ENCODE results near the gene GPX3. TPM values are rescaled to one million over a fixed set of nuclear protein-coding genes. Genes with fewer than 3 reads are reported as not detected.

GPX3 gene
- total RNA-seq, 1 donor: 11.3 TPM

GRCh38 chr5:151024440-151025249 lies 4.3 kb downstream of the GPX3 start:
- H3K4me3 ChIP-seq (ENCODE audit: low read depth, low read length): no peak overlapping the region
- DNase-seq (ENCODE audit: low read depth): no peak
- no peak for TF ChIP-seq CTCF (IDR thresholded peaks at IDR 0.05; ENCODE audit: insufficient read depth, low read length)

DNA sequence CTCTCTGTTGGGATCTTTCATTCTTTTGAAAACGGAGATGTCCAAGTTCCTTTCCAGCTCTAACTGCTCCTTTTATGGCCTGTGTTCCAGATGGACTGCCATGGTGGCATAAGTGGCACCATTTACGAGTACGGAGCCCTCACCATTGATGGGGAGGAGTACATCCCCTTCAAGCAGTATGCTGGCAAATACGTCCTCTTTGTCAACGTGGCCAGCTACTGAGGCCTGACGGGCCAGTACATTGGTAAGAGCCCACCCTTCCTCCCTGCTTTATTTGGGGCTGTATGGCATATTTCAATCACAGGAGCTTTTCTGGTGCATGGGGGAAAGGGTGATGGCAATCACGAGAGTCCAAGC lies 4.8 kb downstream of the GPX3 start:
- no peak for TF ChIP-seq CTCF (IDR thresholded peaks at IDR 0.05; ENCODE audit: insufficient read depth, low read length)
- DNase-seq (ENCODE audit: low read depth): no peak
- H3K4me3 ChIP-seq (ENCODE audit: low read depth, low read length): no peak overlapping the region

DNA sequence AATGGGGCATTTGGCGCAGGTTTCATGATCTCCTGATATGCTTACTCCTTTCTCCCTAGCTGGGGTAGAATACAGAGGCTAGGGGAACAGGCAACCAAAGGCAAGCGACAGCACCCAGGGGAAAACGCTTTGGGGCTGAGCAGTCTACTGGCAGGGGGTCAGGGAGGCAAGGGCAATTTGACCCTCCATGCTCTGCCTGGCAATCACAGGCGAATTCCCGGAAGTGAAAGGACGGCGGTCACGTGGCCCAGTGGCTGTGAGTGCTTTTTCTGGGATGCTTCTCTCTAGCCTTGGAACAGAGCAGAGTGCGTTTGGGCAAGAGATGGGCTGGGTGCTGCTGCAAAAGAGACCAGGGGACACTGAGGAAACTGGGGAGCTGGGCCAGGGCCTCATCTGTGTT lies 5.7 kb downstream of the GPX3 start:
- H3K4me3 ChIP-seq (ENCODE audit: low read depth, low read length): no peak overlapping the region
- no peak for TF ChIP-seq CTCF (IDR thresholded peaks at IDR 0.05; ENCODE audit: insufficient read depth, low read length)
- DNase-seq (ENCODE audit: low read depth): no peak

- no peak overlapping the region for H3K4me3 ChIP-seq (ENCODE audit: low read depth, low read length)
- DNase-seq (ENCODE audit: low read depth): peak; percentile 36
- no peak for TF ChIP-seq CTCF (IDR thresholded peaks at IDR 0.05; ENCODE audit: insufficient read depth, low read length)
These were observed 6.3 kb downstream of the GPX3 start for GRCh38 chr5:151026679-151027078.

DNA sequence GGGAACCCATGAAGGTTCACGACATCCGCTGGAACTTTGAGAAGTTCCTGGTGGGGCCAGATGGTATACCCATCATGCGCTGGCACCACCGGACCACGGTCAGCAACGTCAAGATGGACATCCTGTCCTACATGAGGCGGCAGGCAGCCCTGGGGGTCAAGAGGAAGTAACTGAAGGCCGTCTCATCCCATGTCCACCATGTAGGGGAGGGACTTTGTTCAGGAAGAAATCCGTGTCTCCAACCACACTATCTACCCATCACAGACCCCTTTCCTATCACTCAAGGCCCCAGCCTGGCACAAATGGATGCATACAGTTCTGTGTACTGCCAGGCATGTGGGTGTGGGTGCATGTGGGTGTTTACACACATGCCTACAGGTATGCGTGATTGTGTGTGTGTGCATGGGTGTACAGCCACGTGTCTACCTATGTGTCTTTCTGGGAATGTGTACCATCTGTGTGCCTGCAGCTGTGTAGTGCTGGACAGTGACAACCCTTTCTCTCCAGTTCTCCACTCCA lies 7.6 kb downstream of the GPX3 start:
- DNase-seq (ENCODE audit: low read depth): no peak
- no peak for TF ChIP-seq CTCF (IDR thresholded peaks at IDR 0.05; ENCODE audit: insufficient read depth, low read length)
- no peak overlapping the region for H3K4me3 ChIP-seq (ENCODE audit: low read depth, low read length)

GRCh38 chr5:151028717-151029116 lies 8.3 kb downstream of the GPX3 start:
- no peak for DNase-seq (ENCODE audit: low read depth)
- no peak for TF ChIP-seq CTCF (IDR thresholded peaks at IDR 0.05; ENCODE audit: insufficient read depth, low read length)

More at GRCh38 chr5:151028717-151029116, 8.3 kb downstream of the GPX3 start:
- no peak overlapping the region for H3K4me3 ChIP-seq (ENCODE audit: low read depth, low read length)
